ENCODE measurements around the gene BTBD8. TPM values are rescaled to one million over a fixed set of nuclear protein-coding genes. Genes with fewer than 3 reads are reported as not detected.

The BTBD8 gene
- total RNA-seq, 1 donor from 2014 or later, result 4.3 TPM

- intact Hi-C loops (cut with DNase I), result no loop called here
Measured at GRCh38 chr1:92084651-92085050, 4.5 kb downstream of the BTBD8 start.

GRCh38 chr1:92085727-92086126, 5.6 kb downstream of the BTBD8 start:
- no peak for DNase-seq (ENCODE audit: missing footprints)
- no peak for ATAC-seq
- intact Hi-C loops (cut with DNase I), result no loop called here

More at GRCh38 chr1:92084651-92085050, 4.5 kb downstream of the BTBD8 start:
- ATAC-seq (no peak), DNase-seq (ENCODE audit: missing footprints) (no peak)

GRCh38 chr1:92087542-92087941, 7.4 kb downstream of the BTBD8 start:
- intact Hi-C loops (cut with DNase I), result no loop called here
- no peak for ATAC-seq
- no peak for DNase-seq (ENCODE audit: missing footprints)

DNA sequence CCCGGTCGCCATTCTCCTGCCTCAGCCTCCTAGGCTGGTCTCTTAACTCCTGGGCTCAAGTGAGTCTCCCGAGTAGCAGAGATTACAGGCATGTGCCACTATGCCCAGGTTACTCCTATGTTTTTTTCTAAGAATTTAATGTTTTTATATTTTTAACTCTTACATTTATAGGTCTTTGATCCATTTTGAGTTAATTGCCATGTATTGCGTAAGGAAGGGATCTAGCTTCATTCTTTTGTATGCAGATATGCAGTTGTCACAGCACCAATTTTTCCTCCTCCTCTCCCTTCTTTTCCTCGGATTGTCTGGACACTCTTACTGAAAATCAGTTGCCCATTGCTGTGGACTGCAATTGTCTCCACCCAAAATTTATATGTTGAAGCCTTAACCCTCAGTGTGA, 11.5 kb downstream of the BTBD8 start:
- DNase-seq (ENCODE audit: missing footprints) (no peak), ATAC-seq (no peak)
- intact Hi-C loops (cut with DNase I), result no loop called here

DNA sequence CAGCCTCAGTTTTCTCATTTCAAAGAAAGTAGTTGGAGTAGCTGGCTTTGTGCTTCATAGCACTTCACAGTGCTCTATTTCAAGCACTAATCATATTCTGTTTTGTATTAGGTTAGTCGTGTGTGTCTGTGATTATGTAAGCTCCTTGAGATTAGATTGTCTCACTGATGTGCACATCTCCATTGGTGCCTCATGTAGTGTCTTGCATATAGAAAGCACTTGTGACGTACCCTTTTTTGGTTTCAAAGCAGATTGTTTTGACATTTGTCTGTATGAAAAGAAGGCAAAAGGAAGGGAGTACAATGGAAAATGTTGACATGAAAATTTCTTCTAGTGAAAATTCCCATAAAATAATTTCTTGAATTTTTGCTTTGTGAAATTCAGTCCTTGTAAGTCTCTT, 13.9 kb downstream of the BTBD8 start:
- DNase-seq (ENCODE audit: missing footprints), result no peak
- intact Hi-C loops (cut with DNase I), result no loop called here

GRCh38 chr1:92094595-92094994, 14.4 kb downstream of the BTBD8 start:
- ATAC-seq (no peak), DNase-seq (ENCODE audit: missing footprints) (no peak)
- intact Hi-C loops (cut with DNase I), result no loop called here

More for the DNA sequence above, 13.9 kb downstream of the BTBD8 start:
- ATAC-seq, result no peak

- DNase-seq (ENCODE audit: missing footprints) (no peak), ATAC-seq (no peak)
- intact Hi-C loops (cut with DNase I), result no loop called here
Measured at GRCh38 chr1:92095874-92096273, 15.7 kb downstream of the BTBD8 start.

GRCh38 chr1:92096317-92096716, 16.2 kb downstream of the BTBD8 start:
- DNase-seq (ENCODE audit: missing footprints) (no peak), ATAC-seq (no peak)
- intact Hi-C loops (cut with DNase I), result no loop called here

GRCh38 chr1:92105546-92106081, 25.5 kb downstream of the BTBD8 start:
- intact Hi-C loops (cut with DNase I), result no loop called here
- ATAC-seq, result no peak
- DNase-seq (ENCODE audit: missing footprints), result no peak

- ATAC-seq (no peak), DNase-seq (ENCODE audit: missing footprints) (no peak)
- intact Hi-C loops (cut with DNase I), result no loop called here
Measured at GRCh38 chr1:92108631-92109030, 28.5 kb downstream of the BTBD8 start.

GRCh38 chr1:92117526-92117925, 37.4 kb downstream of the BTBD8 start:
- no peak for ATAC-seq
- intact Hi-C loops (cut with DNase I), result no loop called here
- no peak for DNase-seq (ENCODE audit: missing footprints)

DNA sequence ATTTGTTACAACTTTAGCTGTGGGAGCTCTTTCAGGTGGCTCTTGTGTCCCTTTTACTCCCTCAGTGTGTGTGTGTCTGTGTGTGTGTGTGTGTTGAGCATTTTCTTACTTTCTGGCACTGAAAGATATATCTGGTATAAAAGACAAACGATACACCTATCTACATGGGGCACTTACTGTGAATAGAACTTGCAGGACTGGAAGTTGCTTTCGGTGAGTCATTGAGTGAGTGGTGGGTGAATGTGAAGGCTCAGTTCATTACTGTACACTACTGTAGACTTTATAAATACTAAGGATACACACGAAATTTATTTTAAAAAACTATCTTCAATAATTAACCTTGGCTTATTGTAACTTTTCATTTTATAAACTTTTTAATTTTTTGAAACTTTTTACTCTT, 38.7 kb downstream of the BTBD8 start:
- ATAC-seq (no peak), DNase-seq (ENCODE audit: missing footprints) (no peak)
- intact Hi-C loops (cut with DNase I), result no loop called here

DNA sequence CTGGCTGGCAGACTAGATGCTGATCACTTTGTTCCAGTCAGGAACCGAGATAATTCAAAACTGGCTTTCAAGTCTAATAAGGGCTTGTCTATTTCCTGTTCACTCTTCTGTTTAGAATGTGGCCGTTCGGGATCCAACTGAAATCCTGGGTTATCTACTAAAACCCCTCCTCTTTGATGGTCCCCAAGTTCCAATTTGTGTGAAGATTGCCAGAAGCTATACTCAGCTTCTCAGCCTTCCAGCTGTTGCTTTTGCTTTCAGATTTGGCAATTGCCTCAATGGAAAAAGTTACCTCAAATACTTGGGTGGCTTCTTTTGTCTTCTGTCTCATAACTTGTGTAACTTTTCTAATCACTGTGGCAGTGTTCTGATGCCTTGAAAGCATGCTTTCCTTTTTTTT, 43.7 kb downstream of the BTBD8 start:
- DNase-seq (ENCODE audit: missing footprints) (no peak), ATAC-seq (no peak)
- intact Hi-C loops (cut with DNase I), result no loop called here

GRCh38 chr1:92125204-92125603, 45.1 kb downstream of the BTBD8 start:
- DNase-seq (ENCODE audit: missing footprints), result no peak
- no peak for ATAC-seq
- intact Hi-C loops (cut with DNase I), result no loop called here

DNA sequence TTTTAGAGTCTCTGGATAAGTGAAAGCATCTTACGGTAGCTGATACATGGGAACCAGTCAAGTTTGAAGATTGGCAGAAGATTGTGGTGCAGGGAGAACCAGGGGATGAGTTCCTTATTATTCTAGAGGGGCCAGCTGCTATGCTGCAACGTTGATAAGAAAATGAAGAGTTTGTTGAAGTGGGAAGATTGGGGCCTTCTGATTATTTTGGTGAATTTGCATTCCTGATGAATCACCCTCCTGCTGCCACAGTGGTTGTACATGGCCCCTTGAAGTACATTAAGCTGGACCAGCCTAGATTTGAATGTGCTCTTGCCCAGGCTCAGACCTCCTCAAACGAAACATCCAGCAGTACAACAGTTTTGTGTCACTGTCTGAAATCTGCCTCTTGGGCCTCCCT, 45.9 kb downstream of the BTBD8 start:
- no peak for ATAC-seq
- no peak for DNase-seq (ENCODE audit: missing footprints)
- intact Hi-C loops (cut with DNase I), result no loop called here

DNA sequence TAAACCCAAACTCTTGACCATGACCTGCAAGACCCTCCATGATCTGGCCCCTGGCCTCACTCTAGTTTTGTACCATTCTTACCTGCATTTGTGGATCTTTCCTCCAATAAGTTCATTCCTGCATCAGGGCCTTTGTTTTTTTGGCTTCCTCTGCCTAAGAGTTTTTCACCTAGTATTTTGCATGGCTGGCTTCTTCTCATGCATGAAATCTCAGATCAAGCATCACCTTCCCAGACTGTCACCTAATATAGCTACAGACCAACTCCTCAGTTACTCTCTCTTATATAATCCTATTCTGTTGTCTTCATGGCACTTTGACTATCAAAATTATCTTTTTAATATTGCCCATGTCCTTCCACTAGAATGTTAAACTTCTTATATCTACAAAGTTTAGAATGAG, 54.2 kb downstream of the BTBD8 start:
- ATAC-seq (no peak), DNase-seq (ENCODE audit: missing footprints) (no peak)
- intact Hi-C loops (cut with DNase I), result no loop called here

DNA sequence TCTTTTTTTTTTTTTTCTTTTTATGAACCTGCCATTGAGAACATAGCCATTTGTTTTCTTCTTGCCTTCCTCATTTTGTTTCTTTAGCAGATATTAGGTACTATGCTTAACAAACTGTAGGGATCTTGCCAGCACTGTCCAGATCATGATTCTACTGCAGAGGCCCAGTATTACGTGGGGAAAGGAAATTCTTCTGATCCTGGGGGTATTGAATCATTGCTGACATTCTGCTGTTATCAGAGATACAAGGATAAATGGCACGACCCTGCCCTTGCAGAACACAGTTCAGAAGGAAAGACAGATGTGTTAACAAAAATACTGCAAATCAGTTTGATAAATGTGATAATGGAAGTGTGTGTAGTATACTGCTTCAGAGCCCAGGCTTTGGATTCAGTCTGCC, 56.2 kb downstream of the BTBD8 start:
- intact Hi-C loops (cut with DNase I), result no loop called here
- no peak for ATAC-seq
- DNase-seq (ENCODE audit: missing footprints), result no peak

DNA sequence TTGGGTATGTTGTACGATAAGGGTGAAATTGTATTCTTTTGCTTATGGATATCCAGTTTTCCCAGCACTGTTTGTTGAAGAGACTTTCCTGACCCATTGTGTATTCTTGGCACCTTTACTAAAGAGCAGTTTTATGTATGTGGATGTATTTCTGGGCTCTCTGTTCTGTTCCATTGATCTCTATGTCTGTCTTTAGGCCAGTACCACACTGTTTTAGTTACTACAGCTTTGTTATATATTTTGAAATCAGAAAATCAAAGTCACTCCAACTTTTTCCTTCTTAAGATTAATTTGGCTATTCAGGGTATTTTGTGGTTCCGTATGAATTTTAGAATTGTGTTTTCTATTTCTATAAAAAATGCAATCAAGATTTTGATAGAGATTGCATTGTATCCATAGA, 74.8 kb downstream of the BTBD8 start:
- no peak for ATAC-seq
- no peak for DNase-seq (ENCODE audit: missing footprints)
- intact Hi-C loops (cut with DNase I), result no loop called here

GRCh38 chr1:92159593-92159992, 79.4 kb downstream of the BTBD8 start:
- ATAC-seq, result no peak
- intact Hi-C loops (cut with DNase I), result no loop called here
- DNase-seq (ENCODE audit: missing footprints), result no peak

DNA sequence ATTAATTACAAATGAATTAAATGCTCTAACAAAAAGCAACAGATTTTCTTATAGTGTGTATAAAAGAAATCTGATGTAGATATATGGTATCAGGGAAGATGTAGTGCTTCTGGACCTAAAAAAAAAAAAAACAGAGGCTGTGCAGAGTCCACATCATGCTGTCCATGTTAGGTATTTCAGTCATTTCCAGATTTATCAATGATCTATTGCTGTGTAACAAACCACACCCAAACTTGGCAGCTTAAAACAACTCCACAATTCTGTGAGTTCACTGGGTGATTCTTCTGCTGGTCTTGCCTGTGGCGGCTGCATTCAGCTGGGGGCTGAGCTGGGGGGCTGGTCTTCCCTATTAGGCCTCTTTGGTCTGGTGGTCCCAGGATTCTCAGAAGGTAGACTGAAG, 85.2 kb downstream of the BTBD8 start:
- ATAC-seq, result no peak
- intact Hi-C loops (cut with DNase I), result no loop called here
- DNase-seq (ENCODE audit: missing footprints), result no peak

DNA sequence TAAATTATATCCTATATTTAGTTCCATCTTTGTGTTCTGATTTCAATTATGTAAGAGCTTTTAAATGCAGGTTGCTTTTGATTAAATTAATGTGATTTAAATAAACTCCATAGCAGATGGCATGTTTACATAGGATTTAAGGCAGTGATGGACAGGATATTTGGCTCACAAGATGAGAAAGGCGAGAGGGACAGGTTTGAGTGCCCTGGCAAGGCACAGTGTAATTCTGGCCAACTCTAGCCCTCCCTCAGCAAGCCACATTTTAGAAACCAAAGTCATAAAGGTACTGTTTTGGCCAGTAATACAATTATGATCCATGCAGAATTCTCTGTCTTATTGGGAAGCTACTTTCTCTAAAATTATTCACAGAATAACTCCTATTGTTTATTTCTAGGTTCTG, 87.0 kb downstream of the BTBD8 start:
- no peak for DNase-seq (ENCODE audit: missing footprints)
- intact Hi-C loops (cut with DNase I), result no loop called here
- ATAC-seq, result no peak

DNA sequence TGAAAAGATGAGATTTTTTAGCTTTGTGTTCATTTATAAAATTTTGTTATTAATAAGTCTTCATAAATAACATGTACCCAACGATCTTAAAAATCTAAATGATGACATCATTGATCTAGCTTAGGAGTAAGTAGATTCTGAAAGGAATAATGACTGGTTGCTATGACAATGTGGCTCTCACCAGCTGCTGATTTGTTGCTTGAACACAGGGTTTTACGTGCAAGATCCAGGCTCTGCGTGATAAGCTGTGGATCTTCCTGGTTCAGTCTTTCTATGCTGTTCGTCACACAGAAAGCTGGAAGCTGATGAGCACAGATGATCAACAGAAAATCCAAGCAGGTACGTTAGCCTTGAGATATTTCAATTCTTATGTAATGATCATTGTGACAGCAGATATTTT, 88.5 kb downstream of the BTBD8 start:
- ATAC-seq (no peak), DNase-seq (ENCODE audit: missing footprints) (no peak)
- intact Hi-C loops (cut with DNase I), result no loop called here
